Neural cell (in vitro differentiated cells): ENCODE measurements around the gene IMMP2L. TPM values are rescaled to one million over a fixed set of nuclear protein-coding genes. Genes with fewer than 3 reads are reported as not detected.

Source experiments
- H2AFZ ChIP-seq: fragments of 200-600, 300-800 bp; sonication (generic), shearing (Covaris generic); 2 replicates; pipeline ENCODE4 v1.6.0; 2014; ENCODE audit warnings: low read depth, mild to moderate bottlenecking, antibody characterized with exemption, low read length, moderate library complexity
- H3F3A ChIP-seq: fragments of 200-600 bp; shearing (Covaris generic); 2 replicates; pipeline ENCODE4 v1.6.1; 2016; ENCODE audit warnings: mild to moderate bottlenecking, moderate library complexity, mixed read lengths, antibody characterized with exemption, low read length; ENCODE audit not compliant: insufficient read depth, poor library complexity, severe bottlenecking
- H3K27ac ChIP-seq: fragments of 200-600, 300-800 bp; sonication (generic), shearing (Covaris generic); 2 replicates; pipeline ENCODE4 v1.5.1; 2014; ENCODE audit warnings: mild to moderate bottlenecking, low read length, moderate library complexity
- H3K27me3 ChIP-seq: fragments of 300-800, 200-600 bp; sonication (generic), shearing (Covaris generic); 2 replicates; pipeline ENCODE4 v1.6.0; 2014; ENCODE audit warnings: mild to moderate bottlenecking, low read depth, low read length, moderate library complexity; ENCODE audit not compliant: insufficient read depth
- H3K36me3 ChIP-seq: fragments of 300-800, 200-600 bp; sonication (generic), shearing (Covaris generic); 2 replicates; pipeline ENCODE4 v1.5.1; 2014; ENCODE audit warnings: mild to moderate bottlenecking, antibody characterized with exemption, low read length, moderate library complexity; ENCODE audit not compliant: insufficient read depth
- H3K4me2 ChIP-seq: fragments of 300-800, 200-600 bp; sonication (generic), shearing (Covaris generic); 2 replicates; pipeline ENCODE4 v1.6.0; 2014; ENCODE audit warnings: mild to moderate bottlenecking, low read length
- H3K4me3 ChIP-seq: fragments of 300-800, 200-600 bp; sonication (generic), shearing (Covaris generic); 2 replicates; pipeline ENCODE4 v1.5.1; 2014; ENCODE audit warnings: mild to moderate bottlenecking, low read length, moderate library complexity
- H3K79me2 ChIP-seq: fragments of 200-600 bp; shearing (Covaris generic); replicated peaks from 2 replicates; pipeline ENCODE4 v1.6.0; 2014; ENCODE audit warnings: mild to moderate bottlenecking, low read length, moderate library complexity; ENCODE audit not compliant: insufficient read depth
- H3K9ac ChIP-seq: fragments of 300-800, 200-600 bp; sonication (generic), shearing (Covaris generic); 2 replicates; pipeline ENCODE4 v1.6.1; 2016; ENCODE audit warnings: mild to moderate bottlenecking, low read length, mixed read lengths
- H3K9me2 ChIP-seq: fragments of 200-600 bp; shearing (Covaris generic); 2 replicates; pipeline ENCODE4 v1.6.1; 2016; ENCODE audit warnings: mild to moderate bottlenecking, low read length, mixed read lengths; ENCODE audit not compliant: insufficient read depth
- H3K9me3 ChIP-seq: fragments of 200-600, 300-800 bp; sonication (generic), shearing (Covaris generic); 2 replicates; pipeline ENCODE4 v1.6.1; 2016; ENCODE audit warnings: mild to moderate bottlenecking, mixed run types, low read length, moderate library complexity, mixed read lengths
- H4K20me1 ChIP-seq: fragments of 200-600 bp; shearing (Covaris generic); 2 replicates; pipeline ENCODE4 v1.6.1; 2016; ENCODE audit warnings: mild to moderate bottlenecking, mixed run types; ENCODE audit not compliant: insufficient read depth
- EP300 ChIP-seq: fragments of 450-650 bp; conservative IDR thresholded peaks from 2 replicates; pipeline ENCODE4 v1.6.1; 2014; ENCODE audit warnings: antibody characterized with exemption, mild to moderate bottlenecking, moderate library complexity; ENCODE audit not compliant: poor library complexity, severe bottlenecking
- EZH2 ChIP-seq: fragments of 200-600, 300-800 bp; shearing (Covaris generic), sonication (generic); IDR thresholded peaks from 2 replicates; pipeline ENCODE4 v1.6.1; 2014; ENCODE audit warnings: antibody characterized with exemption, low read length, borderline replicate concordance, mild to moderate bottlenecking; ENCODE audit not compliant: insufficient read depth, poor library complexity, severe bottlenecking
- MXI1 ChIP-seq: fragments of 450-650 bp; conservative IDR thresholded peaks from 2 replicates; pipeline ENCODE4 v1.6.1; 2014; ENCODE audit warnings: antibody characterized with exemption, mild to moderate bottlenecking; ENCODE audit not compliant: poor library complexity, severe bottlenecking
- POLR2AphosphoS5 ChIP-seq: IDR thresholded peaks from 2 replicates; pipeline ENCODE4 v1.6.1; 2012
- RAD21 ChIP-seq: fragments of 450-650 bp; conservative IDR thresholded peaks from 2 replicates; pipeline ENCODE4 v1.6.1; 2014; ENCODE audit warnings: antibody characterized with exemption, mild to moderate bottlenecking, moderate library complexity
- SMC3 ChIP-seq: fragments of 450-650 bp; conservative IDR thresholded peaks from 2 replicates; pipeline ENCODE4 v1.6.1; 2014; ENCODE audit warnings: antibody characterized with exemption, mild to moderate bottlenecking, moderate library complexity; ENCODE audit not compliant: poor library complexity
- TAF1 ChIP-seq: IDR thresholded peaks from 2 replicates; pipeline ENCODE4 v1.6.1; 2012; ENCODE audit warnings: low read depth
- polyA plus RNA-seq: library from polyadenylated mRNA; depleted of rRNA; stranded (reverse); fragments of >200 nt; gene quantifications from 2 replicates; pipeline ENCODE4 v1.2.3, GENCODE V29; 2014
- TF ChIP-seq, protein P1 (sequence below): fragments of 450-650 bp; IDR thresholded peaks from 2 replicates; pipeline ENCODE4 v1.5.1; 2014; ENCODE audit warnings: antibody characterized with exemption, mild to moderate bottlenecking, moderate library complexity; ENCODE audit not compliant: poor library complexity, severe bottlenecking
- TF ChIP-seq, protein P2 (sequence below): IDR thresholded peaks from 2 replicates; pipeline ENCODE4 v1.6.1; 2012; ENCODE audit warnings: borderline replicate concordance

The IMMP2L gene
- polyA plus RNA-seq, 1 donor from 2014 or later: 9.7 TPM

DNA sequence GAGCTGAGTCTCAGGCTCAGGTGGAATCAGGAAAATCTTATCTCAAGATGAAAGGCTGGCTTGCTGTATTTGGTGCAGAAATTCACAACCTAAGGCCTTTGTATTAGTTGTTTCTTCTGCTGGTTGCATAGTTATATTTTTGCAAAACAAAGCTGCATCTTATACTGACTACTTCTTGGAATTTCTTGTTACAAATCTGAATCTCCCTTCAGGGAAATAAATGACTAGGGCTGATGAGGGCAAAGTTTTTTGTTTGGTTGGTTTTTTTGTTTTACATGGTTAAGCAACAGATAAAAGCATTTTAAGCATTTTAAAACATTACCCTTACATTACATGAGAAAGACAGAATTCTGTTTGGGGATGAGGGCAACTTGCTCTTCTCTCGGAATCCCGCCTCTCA, 485.3 kb downstream of the IMMP2L start:
- H3K27me3 ChIP-seq: no peaks in the 10 kb centered on the region
- TF ChIP-seq MXI1 (no peak), SMC3 (no peak), TAF1 (no peak), RAD21 (no peak), POLR2AphosphoS5 (no peak), EZH2 (no peak), EP300 (no peak)
- TF ChIP-seq, protein P1, sequence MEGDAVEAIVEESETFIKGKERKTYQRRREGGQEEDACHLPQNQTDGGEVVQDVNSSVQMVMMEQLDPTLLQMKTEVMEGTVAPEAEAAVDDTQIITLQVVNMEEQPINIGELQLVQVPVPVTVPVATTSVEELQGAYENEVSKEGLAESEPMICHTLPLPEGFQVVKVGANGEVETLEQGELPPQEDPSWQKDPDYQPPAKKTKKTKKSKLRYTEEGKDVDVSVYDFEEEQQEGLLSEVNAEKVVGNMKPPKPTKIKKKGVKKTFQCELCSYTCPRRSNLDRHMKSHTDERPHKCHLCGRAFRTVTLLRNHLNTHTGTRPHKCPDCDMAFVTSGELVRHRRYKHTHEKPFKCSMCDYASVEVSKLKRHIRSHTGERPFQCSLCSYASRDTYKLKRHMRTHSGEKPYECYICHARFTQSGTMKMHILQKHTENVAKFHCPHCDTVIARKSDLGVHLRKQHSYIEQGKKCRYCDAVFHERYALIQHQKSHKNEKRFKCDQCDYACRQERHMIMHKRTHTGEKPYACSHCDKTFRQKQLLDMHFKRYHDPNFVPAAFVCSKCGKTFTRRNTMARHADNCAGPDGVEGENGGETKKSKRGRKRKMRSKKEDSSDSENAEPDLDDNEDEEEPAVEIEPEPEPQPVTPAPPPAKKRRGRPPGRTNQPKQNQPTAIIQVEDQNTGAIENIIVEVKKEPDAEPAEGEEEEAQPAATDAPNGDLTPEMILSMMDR: no peak
- TF ChIP-seq, protein P2, sequence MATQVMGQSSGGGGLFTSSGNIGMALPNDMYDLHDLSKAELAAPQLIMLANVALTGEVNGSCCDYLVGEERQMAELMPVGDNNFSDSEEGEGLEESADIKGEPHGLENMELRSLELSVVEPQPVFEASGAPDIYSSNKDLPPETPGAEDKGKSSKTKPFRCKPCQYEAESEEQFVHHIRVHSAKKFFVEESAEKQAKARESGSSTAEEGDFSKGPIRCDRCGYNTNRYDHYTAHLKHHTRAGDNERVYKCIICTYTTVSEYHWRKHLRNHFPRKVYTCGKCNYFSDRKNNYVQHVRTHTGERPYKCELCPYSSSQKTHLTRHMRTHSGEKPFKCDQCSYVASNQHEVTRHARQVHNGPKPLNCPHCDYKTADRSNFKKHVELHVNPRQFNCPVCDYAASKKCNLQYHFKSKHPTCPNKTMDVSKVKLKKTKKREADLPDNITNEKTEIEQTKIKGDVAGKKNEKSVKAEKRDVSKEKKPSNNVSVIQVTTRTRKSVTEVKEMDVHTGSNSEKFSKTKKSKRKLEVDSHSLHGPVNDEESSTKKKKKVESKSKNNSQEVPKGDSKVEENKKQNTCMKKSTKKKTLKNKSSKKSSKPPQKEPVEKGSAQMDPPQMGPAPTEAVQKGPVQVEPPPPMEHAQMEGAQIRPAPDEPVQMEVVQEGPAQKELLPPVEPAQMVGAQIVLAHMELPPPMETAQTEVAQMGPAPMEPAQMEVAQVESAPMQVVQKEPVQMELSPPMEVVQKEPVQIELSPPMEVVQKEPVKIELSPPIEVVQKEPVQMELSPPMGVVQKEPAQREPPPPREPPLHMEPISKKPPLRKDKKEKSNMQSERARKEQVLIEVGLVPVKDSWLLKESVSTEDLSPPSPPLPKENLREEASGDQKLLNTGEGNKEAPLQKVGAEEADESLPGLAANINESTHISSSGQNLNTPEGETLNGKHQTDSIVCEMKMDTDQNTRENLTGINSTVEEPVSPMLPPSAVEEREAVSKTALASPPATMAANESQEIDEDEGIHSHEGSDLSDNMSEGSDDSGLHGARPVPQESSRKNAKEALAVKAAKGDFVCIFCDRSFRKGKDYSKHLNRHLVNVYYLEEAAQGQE: no peak

DNA sequence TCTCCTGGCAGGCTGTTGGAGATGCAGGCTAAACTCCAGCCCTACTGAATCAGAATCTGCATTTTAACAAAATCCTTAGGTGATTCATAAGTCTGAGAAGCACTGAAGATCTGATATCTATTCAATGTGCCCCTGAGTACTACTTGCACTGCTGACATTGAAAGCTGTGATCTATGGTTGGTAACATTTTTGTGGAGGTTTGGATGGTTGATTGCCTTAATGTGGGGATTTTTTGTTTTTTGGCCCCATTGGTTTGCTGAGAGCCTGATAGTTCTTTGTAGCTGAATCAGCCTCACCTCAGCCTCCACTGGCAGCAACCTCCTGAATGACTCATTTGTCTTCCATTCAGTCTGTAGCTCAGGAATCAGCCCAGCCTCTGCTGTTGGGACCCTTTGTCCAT, 486.1 kb downstream of the IMMP2L start:
- no peaks in the 10 kb centered on the region for H3K79me2 ChIP-seq
- H3K4me2 ChIP-seq: no peak overlapping the region
- H3K36me3 ChIP-seq: no peaks in the 10 kb centered on the region
- H3K27me3 ChIP-seq: no peaks in the 10 kb centered on the region
- no peaks in the 10 kb centered on the region for H4K20me1 ChIP-seq
- H3K9ac ChIP-seq: no peak overlapping the region
- H2AFZ ChIP-seq: no peak overlapping the region
- no peak overlapping the region for H3K4me3 ChIP-seq
- no peaks in the 10 kb centered on the region for H3F3A ChIP-seq
- TF ChIP-seq MXI1: no peak
- no peak for TF ChIP-seq SMC3
- TF ChIP-seq TAF1: no peak
- TF ChIP-seq, protein P1: no peak
- TF ChIP-seq, protein P2: no peak
- TF ChIP-seq RAD21: no peak
- no peak for TF ChIP-seq POLR2AphosphoS5
- no peak for TF ChIP-seq EZH2
- TF ChIP-seq EP300: no peak
- H3K9me3 ChIP-seq: no peaks in the 10 kb centered on the region
- no peak overlapping the region for H3K27ac ChIP-seq
- no peaks in the 10 kb centered on the region for H3K9me2 ChIP-seq

More for the DNA sequence above, 485.3 kb downstream of the IMMP2L start:
- Histone ChIP-seq H3F3A (no peaks in the 10 kb centered on the region), H3K4me3 (no peak overlapping the region), H3K4me2 (no peak overlapping the region), H2AFZ (no peak overlapping the region), H3K9me2 (no peaks in the 10 kb centered on the region), H3K9me3 (no peaks in the 10 kb centered on the region), H3K27ac (no peak overlapping the region), H3K79me2 (no peaks in the 10 kb centered on the region), H3K9ac (no peak overlapping the region), H4K20me1 (no peaks in the 10 kb centered on the region), H3K36me3 (no peaks in the 10 kb centered on the region)
